HepG2 (cell line): ENCODE measurements around the gene STRADA. TPM values are rescaled to one million over a fixed set of nuclear protein-coding genes. Genes with fewer than 3 reads are reported as not detected.

Experiments used
- ATRX ChIP-seq: sonication (generic); formaldehyde crosslinking; IDR thresholded peaks from 2 replicates; pipeline ENCODE4 v1.4.0; 2020; ENCODE audit warnings: missing genetic modification reagents, borderline replicate concordance
- BORCS8-MEF2B ChIP-seq: sonication (generic); formaldehyde crosslinking; IDR thresholded peaks from 2 replicates; pipeline ENCODE4 v1.8.0; 2022; ENCODE audit warnings: mild to moderate bottlenecking, missing genetic modification reagents
- DBP ChIP-seq: sonication (generic); formaldehyde crosslinking; IDR thresholded peaks from 2 replicates; pipeline ENCODE4 v1.4.0; 2020; ENCODE audit warnings: missing genetic modification reagents; ENCODE audit errors: not compliant biosample characterization
- FLYWCH1 ChIP-seq: sonication (generic); formaldehyde crosslinking; IDR thresholded peaks from 2 replicates; pipeline ENCODE4 v1.8.1; 2023; ENCODE audit warnings: mild to moderate bottlenecking, missing genetic modification reagents
- HDAC2 ChIP-seq: sonication (generic); formaldehyde crosslinking; IDR thresholded peaks from 2 replicates; pipeline ENCODE4 v1.4.0; 2020; ENCODE audit warnings: missing genetic modification reagents
- HOXA9 ChIP-seq: sonication (generic); formaldehyde crosslinking; IDR thresholded peaks from 2 replicates; pipeline ENCODE4 v1.8.1; 2022; ENCODE audit warnings: missing genetic modification reagents, mild to moderate bottlenecking, moderate library complexity, borderline replicate concordance
- PHB2 ChIP-seq: fragments of 450-650 bp; IDR thresholded peaks from 2 replicates; pipeline ENCODE4 v1.6.1; 2018; ENCODE audit not compliant: partially characterized antibody
- PTBP1 ChIP-seq: fragments of 200-400 bp; formaldehyde crosslinking; IDR thresholded peaks from 2 replicates; pipeline ENCODE4 v1.6.1; 2018; ENCODE audit warnings: low read length, low read depth; ENCODE audit not compliant: poor library complexity, severe bottlenecking
- SMAD3 ChIP-seq: sonication (generic); formaldehyde crosslinking; IDR thresholded peaks from 2 replicates; pipeline ENCODE4 v1.4.0; 2020; ENCODE audit warnings: missing genetic modification reagents
- ZFYVE20 ChIP-seq: sonication (generic); formaldehyde crosslinking; IDR thresholded peaks from 2 replicates; pipeline ENCODE4 v1.8.0; 2023; ENCODE audit warnings: low read depth, mild to moderate bottlenecking, moderate library complexity, missing genetic modification reagents, borderline replicate concordance
- ZNF180 ChIP-seq: sonication (generic); formaldehyde crosslinking; IDR thresholded peaks from 2 replicates; pipeline ENCODE4 v1.4.0; 2020; ENCODE audit warnings: low read depth, missing genetic modification reagents, borderline replicate concordance
- ZNF264 ChIP-seq: sonication (generic); formaldehyde crosslinking; IDR thresholded peaks from 2 replicates; pipeline ENCODE4 v1.4.0; 2020; ENCODE audit warnings: missing genetic modification reagents
- ZNF558 ChIP-seq: sonication (generic); formaldehyde crosslinking; IDR thresholded peaks from 2 replicates; pipeline ENCODE4 v1.9.0; 2022; ENCODE audit warnings: mild to moderate bottlenecking, missing genetic modification reagents, borderline replicate concordance
- ZNF720 ChIP-seq: sonication (generic); formaldehyde crosslinking; IDR thresholded peaks from 2 replicates; pipeline ENCODE4 v1.4.0; 2020; ENCODE audit warnings: missing genetic modification reagents
- ZNF800 ChIP-seq: sonication (generic); formaldehyde crosslinking; IDR thresholded peaks from 2 replicates; pipeline ENCODE4 v1.4.0; 2020; ENCODE audit warnings: missing genetic modification reagents
- ZNF816 ChIP-seq: sonication (generic); formaldehyde crosslinking; IDR thresholded peaks from 2 replicates; pipeline ENCODE4 v1.8.0; 2022; ENCODE audit warnings: missing genetic modification reagents, mild to moderate bottlenecking, borderline replicate concordance
- polyA plus RNA-seq, 8 experiments: library from polyadenylated mRNA; depleted of rRNA in 3 of 8; stranded (reverse) in 7 of 8; unstranded in 1 of 8; fragments of >200 nt; fragmentation: Illumina TruSeq in 4 of 8; extraction: Trizol in 4 of 8; gene quantifications; 2 replicates each; pipeline versions ENCODE4 v1.2.1 to v1.2.3, GENCODE V29; 2011 to 2016; ENCODE audit warnings: low read depth in 4 of 8, missing spikeins in 1 of 8, mixed read lengths in 1 of 8; ENCODE audit not compliant: insufficient read depth in 1 of 8
- total RNA-seq, 5 experiments: library from RNA; depleted of rRNA; stranded (reverse); fragments of >200 nt; fragmentation: Illumina TruSeq; extraction: Trizol; gene quantifications; 2 replicates each; pipeline ENCODE4 v1.2.3, GENCODE V29; 2016; ENCODE audit warnings: low read depth in 1 of 5
- TF ChIP-seq, protein P1 (sequence below): sonication (generic); formaldehyde crosslinking; IDR thresholded peaks from 2 replicates; pipeline ENCODE4 v1.5.1; 2020; ENCODE audit warnings: missing genetic modification reagents, mild to moderate bottlenecking, borderline replicate concordance
- TF ChIP-seq, protein P2 (sequence below): sonication (generic); formaldehyde crosslinking; IDR thresholded peaks from 2 replicates; pipeline ENCODE4 v1.5.1; 2020; ENCODE audit warnings: missing genetic modification reagents, mild to moderate bottlenecking, borderline replicate concordance
- TF ChIP-seq, protein P3 (sequence below): sonication (generic); formaldehyde crosslinking; conservative IDR thresholded peaks from 2 replicates; pipeline ENCODE4 v1.8.0; 2022; ENCODE audit warnings: missing genetic modification reagents
- TF ChIP-seq, protein P4 (sequence below): sonication (generic); formaldehyde crosslinking; IDR thresholded peaks from 2 replicates; pipeline ENCODE4 v1.4.0; 2020; ENCODE audit warnings: missing genetic modification reagents, low read depth, mild to moderate bottlenecking, borderline replicate concordance

STRADA gene
- total and polyA plus RNA-seq, 2 of the 13 experiments (the other 11 are each of a cell fraction or from before 2014, with no cell fraction given), result 17.6 to 17.9 TPM

DNA sequence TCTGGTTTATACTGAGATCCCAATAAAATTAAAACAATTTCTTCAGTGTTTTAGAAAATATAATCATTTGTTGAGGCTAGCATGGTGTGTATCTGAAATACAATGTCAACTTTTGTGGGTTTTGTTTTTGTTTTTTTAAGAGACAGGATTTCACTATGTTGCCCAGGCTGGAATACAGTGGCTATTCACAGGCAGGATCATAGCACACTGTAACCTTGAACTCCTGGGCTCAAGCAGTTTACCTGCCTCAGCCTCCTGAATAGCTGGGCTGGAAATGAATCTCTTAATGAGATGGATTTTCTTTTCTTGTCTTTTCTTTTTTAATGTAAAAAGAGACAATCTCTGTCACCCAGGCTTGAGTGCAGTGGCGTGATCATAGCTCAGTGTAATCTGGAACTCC lies 44.5 kb upstream of the STRADA start (continued):
- TF ChIP-seq, protein P1, sequence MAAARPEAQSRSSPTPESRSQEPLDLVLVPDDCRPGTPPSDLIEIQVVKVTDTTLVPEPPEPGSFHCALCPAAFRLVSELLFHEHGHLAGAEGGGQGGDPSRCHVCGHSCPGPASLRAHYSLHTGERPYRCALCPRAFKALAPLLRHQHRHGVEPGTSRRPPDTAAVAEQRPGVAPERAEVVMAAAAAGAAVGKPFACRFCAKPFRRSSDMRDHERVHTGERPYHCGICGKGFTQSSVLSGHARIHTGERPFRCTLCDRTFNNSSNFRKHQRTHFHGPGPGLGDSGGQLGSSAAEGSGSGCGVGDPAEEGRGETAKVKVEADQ (CRISPR knock-in tag), result no peak
- TF ChIP-seq HDAC2 (CRISPR knock-in tag) (no peak; the same call in 1 of the 2 replicates), ZNF816 (CRISPR knock-in tag) (0 out of 2 replicates have a peak, but pooled peaks have one; percentile 31), DBP (CRISPR knock-in tag) (no peak), PTBP1 (no peak), ZNF800 (no peak; the same call in 1 of the 2 replicates), PHB2 (no peak), ZNF558 (CRISPR knock-in tag) (no peak), SMAD3 (CRISPR knock-in tag) (no peak), ZFYVE20 (CRISPR knock-in tag) (no peak), BORCS8-MEF2B (no peak), FLYWCH1 (CRISPR knock-in tag) (no peak), ATRX (CRISPR knock-in tag) (no peak), ZNF720 (CRISPR knock-in tag) (no peak), HOXA9 (no peak), ZNF180 (no peak), ZNF264 (CRISPR knock-in tag) (0 out of 2 replicates have a peak, but pooled peaks have one; percentile 27)
- TF ChIP-seq, protein P2, sequence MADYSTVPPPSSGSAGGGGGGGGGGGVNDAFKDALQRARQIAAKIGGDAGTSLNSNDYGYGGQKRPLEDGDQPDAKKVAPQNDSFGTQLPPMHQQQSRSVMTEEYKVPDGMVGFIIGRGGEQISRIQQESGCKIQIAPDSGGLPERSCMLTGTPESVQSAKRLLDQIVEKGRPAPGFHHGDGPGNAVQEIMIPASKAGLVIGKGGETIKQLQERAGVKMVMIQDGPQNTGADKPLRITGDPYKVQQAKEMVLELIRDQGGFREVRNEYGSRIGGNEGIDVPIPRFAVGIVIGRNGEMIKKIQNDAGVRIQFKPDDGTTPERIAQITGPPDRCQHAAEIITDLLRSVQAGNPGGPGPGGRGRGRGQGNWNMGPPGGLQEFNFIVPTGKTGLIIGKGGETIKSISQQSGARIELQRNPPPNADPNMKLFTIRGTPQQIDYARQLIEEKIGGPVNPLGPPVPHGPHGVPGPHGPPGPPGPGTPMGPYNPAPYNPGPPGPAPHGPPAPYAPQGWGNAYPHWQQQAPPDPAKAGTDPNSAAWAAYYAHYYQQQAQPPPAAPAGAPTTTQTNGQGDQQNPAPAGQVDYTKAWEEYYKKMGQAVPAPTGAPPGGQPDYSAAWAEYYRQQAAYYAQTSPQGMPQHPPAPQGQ (CRISPR knock-in tag), result no peak
- TF ChIP-seq, protein P3, sequence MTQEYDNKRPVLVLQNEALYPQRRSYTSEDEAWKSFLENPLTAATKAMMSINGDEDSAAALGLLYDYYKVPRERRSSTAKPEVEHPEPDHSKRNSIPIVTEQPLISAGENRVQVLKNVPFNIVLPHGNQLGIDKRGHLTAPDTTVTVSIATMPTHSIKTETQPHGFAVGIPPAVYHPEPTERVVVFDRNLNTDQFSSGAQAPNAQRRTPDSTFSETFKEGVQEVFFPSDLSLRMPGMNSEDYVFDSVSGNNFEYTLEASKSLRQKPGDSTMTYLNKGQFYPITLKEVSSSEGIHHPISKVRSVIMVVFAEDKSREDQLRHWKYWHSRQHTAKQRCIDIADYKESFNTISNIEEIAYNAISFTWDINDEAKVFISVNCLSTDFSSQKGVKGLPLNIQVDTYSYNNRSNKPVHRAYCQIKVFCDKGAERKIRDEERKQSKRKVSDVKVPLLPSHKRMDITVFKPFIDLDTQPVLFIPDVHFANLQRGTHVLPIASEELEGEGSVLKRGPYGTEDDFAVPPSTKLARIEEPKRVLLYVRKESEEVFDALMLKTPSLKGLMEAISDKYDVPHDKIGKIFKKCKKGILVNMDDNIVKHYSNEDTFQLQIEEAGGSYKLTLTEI, result no peak
- TF ChIP-seq, protein P4, sequence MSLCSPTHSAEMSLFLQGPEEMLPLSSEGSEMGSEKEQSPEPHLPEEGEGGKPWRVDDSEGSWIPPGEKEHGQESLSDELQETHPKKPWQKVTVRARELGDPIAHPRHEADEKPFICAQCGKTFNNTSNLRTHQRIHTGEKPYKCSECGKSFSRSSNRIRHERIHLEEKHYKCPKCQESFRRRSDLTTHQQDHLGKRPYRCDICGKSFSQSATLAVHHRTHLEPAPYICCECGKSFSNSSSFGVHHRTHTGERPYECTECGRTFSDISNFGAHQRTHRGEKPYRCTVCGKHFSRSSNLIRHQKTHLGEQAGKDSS (CRISPR knock-in tag), result no peak
